Esophagus muscularis mucosa (tissue), 4 donors: ENCODE measurements around the gene PDE4D. TPM values are rescaled to one million over a fixed set of nuclear protein-coding genes. Genes with fewer than 3 reads are reported as not detected.
A peak's percentile ranks its signal among the peaks of the same experiment; 100 is the strongest.

ENCODE experiments used
- DNase-seq: peaks from one replicate; pipeline ENCODE4 v3.0.0-alpha.2; 2017; ENCODE audit errors: extremely low spot score
- H3K27ac ChIP-seq, 4 donors: fragments of 200-600 bp; sonication (generic); replicated peaks in 1 of 4; 1 replicate in 3 of 4; 2 replicates in 1 of 4; pipeline ENCODE4 v1.5.1; 2016 to 2019; ENCODE audit warnings: mild to moderate bottlenecking in 1 of 4
- H3K27me3 ChIP-seq, 4 donors: fragments of 200-600 bp; sonication (generic); one replicate each; pipeline versions ENCODE4 v1.5.1 to v1.6.0; 2016 to 2019
- H3K36me3 ChIP-seq, 4 donors: fragments of 200-600 bp; sonication (generic); one replicate each; pipeline ENCODE4 v1.5.1; 2016 to 2019
- H3K4me1 ChIP-seq, 4 donors: fragments of 200-600 bp; sonication (generic); one replicate each; pipeline ENCODE4 v1.5.1; 2016 to 2019
- H3K4me3 ChIP-seq, 4 donors: fragments of 200-600 bp; sonication (generic); 1 replicate in 2 of 4; 2 replicates in 2 of 4; pipeline ENCODE4 v1.5.1; 2016 to 2019; ENCODE audit warnings: mild to moderate bottlenecking in 4 of 4, moderate library complexity in 1 of 4
- H3K9me3 ChIP-seq, 4 donors: fragments of 200-600 bp; sonication (generic); 1 replicate in 3 of 4; 2 replicates in 1 of 4; pipeline ENCODE4 v1.5.1; 2016 to 2019
- EP300 ChIP-seq: sonication (generic); formaldehyde crosslinking; IDR thresholded peaks from one replicate; pipeline ENCODE4 v1.6.1; 2017; ENCODE audit warnings: antibody characterized with exemption
- POLR2A ChIP-seq: fragments of 450-650 bp; IDR thresholded peaks from one replicate; pipeline ENCODE4 v1.6.1; 2017; ENCODE audit warnings: antibody characterized with exemption, moderate library complexity, mild to moderate bottlenecking, low read depth
- POLR2AphosphoS5 ChIP-seq, 2 donors: sonication (generic); formaldehyde crosslinking; IDR thresholded peaks; one replicate each; pipeline ENCODE4 v1.6.1; 2017; ENCODE audit warnings: antibody characterized with exemption in 2 of 2
- WGBS: methylation state at CpG from one replicate; pipeline ENCODE4 v1.1.5; 2018; 5-methylcytosine and 5-hydroxymethylcytosine counted together
- intact Hi-C: fragments of 100-400 bp; cut with DNase I; formaldehyde crosslinking; loops from one replicate; pipeline ENCODE4 v1.15.1; 2023
- total RNA-seq, 4 donors: library from RNA; depleted of rRNA; stranded (reverse); fragments of >200 nt; gene quantifications; one replicate each; pipeline versions ENCODE4 v1.1.0 to v1.2.1, GENCODE V29; 2016
- TF ChIP-seq, protein P1 (sequence below), 3 experiments: fragments of 200-600 bp in 2 of 3; fragments of 450-650 bp in 1 of 3; sonication (generic) in 2 of 3; IDR thresholded peaks; one replicate each; pipeline ENCODE4 v1.5.1; 2017 to 2019; ENCODE audit warnings: antibody characterized with exemption in 3 of 3, mild to moderate bottlenecking in 2 of 3, moderate library complexity in 1 of 3

Gene PDE4D
- total RNA-seq, 4 donors from 2014 or later = 39.2 to 87.0 (median 50.2) TPM

DNA sequence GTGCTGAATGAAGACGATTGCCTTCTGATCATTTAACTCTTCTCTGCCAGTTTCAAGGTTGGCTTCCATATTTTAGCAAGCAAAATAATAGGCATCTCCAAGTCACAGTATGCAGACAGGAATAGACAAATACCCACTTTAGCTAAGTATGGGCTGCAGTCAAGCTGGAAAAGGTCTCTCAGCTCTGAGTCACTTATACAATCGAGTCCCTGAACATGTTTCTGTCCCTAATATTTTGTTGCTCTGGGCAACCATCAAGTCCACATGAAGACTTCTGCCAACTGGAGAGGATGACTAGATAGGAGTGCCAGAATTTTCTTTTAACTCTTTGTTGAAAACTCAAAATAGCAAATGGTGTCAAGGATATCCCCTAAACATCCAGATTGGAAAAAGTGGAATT lies 735.4 kb downstream of the PDE4D start:
- intact Hi-C loops = no loop called here
- WGBS = 13% methylated on average over 2 of the region's 2 CpGs
- Histone ChIP-seq H3K36me3 (no peaks in the 10 kb centered on the region), H3K27me3 (no peaks in the 10 kb centered on the region), H3K27ac (peak overlapping the region in 1 of 4 donors; percentile 14), H3K4me3 (no peak overlapping the region), H3K9me3 (no peaks in the 10 kb centered on the region), H3K4me1 (peaks cover 7 to 32% (median 14%) of the 10 kb centered on the region in 4 donors)
- no peak for DNase-seq
- no peak for TF ChIP-seq EP300
- TF ChIP-seq, protein P1, sequence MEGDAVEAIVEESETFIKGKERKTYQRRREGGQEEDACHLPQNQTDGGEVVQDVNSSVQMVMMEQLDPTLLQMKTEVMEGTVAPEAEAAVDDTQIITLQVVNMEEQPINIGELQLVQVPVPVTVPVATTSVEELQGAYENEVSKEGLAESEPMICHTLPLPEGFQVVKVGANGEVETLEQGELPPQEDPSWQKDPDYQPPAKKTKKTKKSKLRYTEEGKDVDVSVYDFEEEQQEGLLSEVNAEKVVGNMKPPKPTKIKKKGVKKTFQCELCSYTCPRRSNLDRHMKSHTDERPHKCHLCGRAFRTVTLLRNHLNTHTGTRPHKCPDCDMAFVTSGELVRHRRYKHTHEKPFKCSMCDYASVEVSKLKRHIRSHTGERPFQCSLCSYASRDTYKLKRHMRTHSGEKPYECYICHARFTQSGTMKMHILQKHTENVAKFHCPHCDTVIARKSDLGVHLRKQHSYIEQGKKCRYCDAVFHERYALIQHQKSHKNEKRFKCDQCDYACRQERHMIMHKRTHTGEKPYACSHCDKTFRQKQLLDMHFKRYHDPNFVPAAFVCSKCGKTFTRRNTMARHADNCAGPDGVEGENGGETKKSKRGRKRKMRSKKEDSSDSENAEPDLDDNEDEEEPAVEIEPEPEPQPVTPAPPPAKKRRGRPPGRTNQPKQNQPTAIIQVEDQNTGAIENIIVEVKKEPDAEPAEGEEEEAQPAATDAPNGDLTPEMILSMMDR (IDR thresholded peaks at IDR 0.05) = no peak
- no peak for TF ChIP-seq POLR2AphosphoS5 (IDR thresholded peaks at IDR 0.05)
- no peak for TF ChIP-seq POLR2A

DNA sequence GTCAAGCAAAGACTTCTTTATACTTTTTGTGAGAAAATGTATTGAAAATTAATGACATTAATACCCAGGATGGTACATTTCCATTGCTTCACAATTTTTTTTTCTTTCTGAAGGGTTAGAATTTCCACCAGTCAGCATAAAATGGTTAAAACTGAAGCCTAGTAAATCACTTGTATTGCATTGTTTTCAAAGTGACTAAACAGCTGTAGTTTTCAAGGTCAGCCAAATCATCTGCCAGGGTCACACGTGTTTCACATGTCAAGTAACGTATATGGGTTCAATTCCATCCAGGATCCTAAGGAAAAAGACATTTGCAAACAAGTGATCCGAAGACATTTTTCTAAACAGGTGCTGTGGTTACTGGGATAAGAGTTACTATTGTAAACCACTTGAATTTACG lies 736.5 kb downstream of the PDE4D start:
- H3K27me3 ChIP-seq = no peaks in the 10 kb centered on the region
- H3K4me3 ChIP-seq = no peak overlapping the region
- no peak for DNase-seq
- no peak overlapping the region for H3K27ac ChIP-seq
- H3K36me3 ChIP-seq = no peaks in the 10 kb centered on the region
- H3K4me1 ChIP-seq = peaks cover 7 to 37% (median 14%) of the 10 kb centered on the region in 4 donors
- TF ChIP-seq POLR2AphosphoS5 (IDR thresholded peaks at IDR 0.05) = no peak
- TF ChIP-seq, protein P1 (IDR thresholded peaks at IDR 0.05) = no peak
- TF ChIP-seq EP300 = no peak
- TF ChIP-seq POLR2A = no peak
- H3K9me3 ChIP-seq = no peaks in the 10 kb centered on the region
- intact Hi-C loops = no loop called here
- WGBS = 90% methylated on average over 4 of the region's 4 CpGs

DNA sequence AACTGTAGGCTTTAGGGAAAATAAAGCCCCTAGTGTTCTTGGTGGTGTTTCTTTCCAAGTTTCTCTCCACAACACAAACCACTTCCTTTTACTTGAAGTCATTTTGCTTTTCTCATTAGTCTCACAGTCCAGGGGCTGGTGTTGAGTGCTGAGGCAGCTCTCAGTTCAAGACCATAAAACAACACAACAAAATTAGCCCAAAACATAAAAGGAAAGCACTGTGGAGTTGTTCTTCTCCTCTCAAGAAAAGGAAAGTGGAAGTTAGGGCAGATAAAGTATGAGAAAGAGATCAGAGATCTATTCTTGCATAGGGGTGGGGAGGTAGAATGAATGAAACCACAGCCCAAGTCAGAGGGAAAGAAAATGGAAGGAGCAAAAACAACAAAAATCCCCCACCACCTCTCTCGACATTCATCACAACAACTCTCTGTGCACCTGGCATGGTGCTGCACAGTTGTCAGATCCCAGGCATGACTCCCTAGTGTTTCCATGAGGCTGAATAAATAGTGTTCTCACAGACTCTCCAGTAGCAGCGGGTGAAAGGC lies 740.8 kb downstream of the PDE4D start:
- intact Hi-C loops = no loop called here
- Histone ChIP-seq H3K27me3 (no peaks in the 10 kb centered on the region), H3K36me3 (no peaks in the 10 kb centered on the region), H3K4me3 (no peak overlapping the region), H3K27ac (no peak overlapping the region), H3K4me1 (peaks cover 0 to 15% (median 3%) of the 10 kb centered on the region in 4 donors), H3K9me3 (no peaks in the 10 kb centered on the region)
- TF ChIP-seq POLR2A (no peak), EP300 (no peak), POLR2AphosphoS5 (IDR thresholded peaks at IDR 0.05) (no peak)
- TF ChIP-seq, protein P1 (IDR thresholded peaks at IDR 0.05) = no peak
- 48% methylated on average over 2 of the region's 2 CpGs for WGBS
- no peak for DNase-seq

DNA sequence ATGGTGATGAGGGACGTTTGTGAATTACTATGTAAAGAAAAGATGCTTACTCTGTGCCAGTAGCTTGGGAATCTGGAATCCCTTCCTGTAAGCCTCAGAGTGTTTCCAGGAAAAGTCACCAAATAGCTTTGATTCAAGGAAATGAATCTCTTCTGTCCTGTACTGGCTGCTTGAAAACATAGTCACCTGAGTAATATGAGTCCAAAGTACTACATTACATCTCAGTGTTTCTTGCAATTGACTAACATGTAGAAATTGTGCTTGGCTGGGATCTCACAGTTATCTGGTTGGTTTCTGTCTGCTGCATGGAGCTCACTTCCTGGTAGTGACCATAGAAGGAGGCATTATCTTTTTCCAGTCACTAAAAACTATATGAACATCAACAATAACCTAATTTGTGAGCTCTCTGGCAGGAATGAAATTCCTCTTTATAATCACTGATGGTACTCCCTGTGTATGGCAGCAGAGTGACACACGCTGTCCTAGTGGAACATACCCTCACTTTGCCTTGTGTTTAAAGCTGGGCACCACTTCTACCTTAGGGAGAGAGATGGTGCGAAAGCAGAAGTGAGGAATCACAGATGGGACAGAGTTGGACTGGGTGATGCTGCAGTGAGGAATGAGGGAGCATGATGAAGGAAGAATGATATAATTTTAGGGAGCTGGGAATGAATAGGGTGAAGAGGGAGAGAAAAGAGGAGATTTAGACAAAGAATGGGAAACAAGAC lies 742.2 kb downstream of the PDE4D start:
- no peaks in the 10 kb centered on the region for H3K9me3 ChIP-seq
- no peaks in the 10 kb centered on the region for H3K27me3 ChIP-seq
- DNase-seq = no peak
- intact Hi-C loops = no loop called here
- H3K27ac ChIP-seq = no peak overlapping the region
- H3K4me3 ChIP-seq = no peak overlapping the region
- WGBS = 82% methylated on average over 3 of the region's 3 CpGs
- H3K4me1 ChIP-seq = peaks cover 0 to 12% (median 0%) of the 10 kb centered on the region in 4 donors
- TF ChIP-seq POLR2AphosphoS5 (IDR thresholded peaks at IDR 0.05) = no peak
- no peaks in the 10 kb centered on the region for H3K36me3 ChIP-seq

DNA sequence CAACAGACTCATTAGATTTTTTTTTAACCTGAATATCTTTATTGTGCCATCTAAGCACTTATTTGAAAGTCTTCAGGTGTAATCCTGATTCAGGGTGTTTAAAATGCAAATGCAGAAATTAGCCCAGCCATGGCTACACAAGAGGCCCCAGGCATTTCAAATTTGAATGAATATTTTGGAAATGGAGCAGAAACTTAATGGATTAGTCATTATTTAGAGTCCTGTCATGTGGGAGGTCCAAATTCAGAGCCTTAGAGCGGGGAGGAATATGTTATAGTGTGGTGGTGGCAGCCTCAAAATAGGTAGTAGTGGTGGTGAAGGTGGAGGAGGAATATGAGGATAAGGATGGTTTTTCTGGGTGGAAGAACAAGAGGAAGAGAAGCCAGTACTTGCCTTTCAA lies 743.7 kb downstream of the PDE4D start:
- H3K27me3 ChIP-seq = no peaks in the 10 kb centered on the region
- H3K36me3 ChIP-seq = no peaks in the 10 kb centered on the region
- 96% methylated on average over 1 of the region's 1 CpG for WGBS
- H3K4me1 ChIP-seq = peaks cover 0 to 12% (median 0%) of the 10 kb centered on the region in 4 donors
- TF ChIP-seq, protein P1 (IDR thresholded peaks at IDR 0.05) = no peak
- TF ChIP-seq POLR2AphosphoS5 (IDR thresholded peaks at IDR 0.05) (no peak), POLR2A (no peak), EP300 (no peak)
- intact Hi-C loops = no loop called here
- H3K9me3 ChIP-seq = no peaks in the 10 kb centered on the region
- no peak for DNase-seq
- H3K4me3 ChIP-seq = no peak overlapping the region
- no peak overlapping the region for H3K27ac ChIP-seq
